ENCODE measurements around the gene MYOT. TPM values are rescaled to one million over a fixed set of nuclear protein-coding genes. Genes with fewer than 3 reads are reported as not detected.

MYOT gene
- 100 to 1,000 TPM; 120 to 384 (median 266) TPM for polyA plus RNA-seq (ENCODE audit: insufficient read length in 10 of 10)
- long read RNA-seq, donor 1, transcript MYOT-204 (2 exons, 655 nt), result major isoform, 80 of 241 reads
- long read RNA-seq, donor 1, transcript MYOT-201 (10 exons, 2,337 nt), result minor isoform, 42 of 241 reads
- long read RNA-seq, donor 1, partial matches to known transcripts, result 111 of 241 reads
- long read RNA-seq, donor 1, other reads (novel, unspliced or antisense), result 6 of 241 reads
- long read RNA-seq, donor 2, transcript MYOT-204 (2 exons, 655 nt), result major isoform, 79 of 198 reads
- long read RNA-seq, donor 2, transcript MYOT-201 (10 exons, 2,337 nt), result minor isoform, 49 of 198 reads
- long read RNA-seq, donor 2, partial matches to known transcripts, result 66 of 198 reads
- long read RNA-seq, donor 2, other reads (novel, unspliced or antisense), result 0 of 198 reads
- long read RNA-seq, donor 3, result 0 reads
- long read RNA-seq, donor 4, transcript MYOT-204 (2 exons, 655 nt), result major isoform, 53 of 163 reads
- long read RNA-seq, donor 4, transcript MYOT-201 (10 exons, 2,337 nt), result minor isoform, 32 of 163 reads
- long read RNA-seq, donor 4, partial matches to known transcripts, result 69 of 163 reads
- long read RNA-seq, donor 4, other reads (novel, unspliced or antisense), result 5 of 163 reads
- long read RNA-seq, donor 5, transcript MYOT-204 (2 exons, 655 nt), result major isoform, 26 of 149 reads
- long read RNA-seq, donor 5, transcript MYOT-201 (10 exons, 2,337 nt), result minor isoform, 21 of 149 reads
- long read RNA-seq, donor 5, partial matches to known transcripts, result 100 of 149 reads
- long read RNA-seq, donor 5, other reads (novel, unspliced or antisense), result 0 of 149 reads
- long read RNA-seq, donor 6, transcript MYOT-204 (2 exons, 655 nt), result major isoform, 72 of 240 reads
- long read RNA-seq, donor 6, transcript MYOT-201 (10 exons, 2,337 nt), result minor isoform, 50 of 240 reads
- long read RNA-seq, donor 6, partial matches to known transcripts, result 116 of 240 reads
- long read RNA-seq, donor 6, other reads (novel, unspliced or antisense), result 0 of 240 reads
- long read RNA-seq, donor 7, transcript MYOT-201 (10 exons, 2,337 nt), result minor isoform, 27 of 121 reads
- long read RNA-seq, donor 7, transcript MYOT-204 (2 exons, 655 nt), result major isoform, 29 of 121 reads
- long read RNA-seq, donor 7, partial matches to known transcripts, result 62 of 121 reads
- long read RNA-seq, donor 7, other reads (novel, unspliced or antisense), result 0 of 121 reads
- long read RNA-seq, donor 8, transcript MYOT-204 (2 exons, 655 nt), result major isoform, 37 of 55 reads
- long read RNA-seq, donor 8, transcript MYOT-201 (10 exons, 2,337 nt), result minor isoform, 7 of 55 reads
- long read RNA-seq, donor 8, partial matches to known transcripts, result 11 of 55 reads
- long read RNA-seq, donor 8, other reads (novel, unspliced or antisense), result 0 of 55 reads
- long read RNA-seq, donor 9, transcript MYOT-204 (2 exons, 655 nt), result major isoform, 6 of 20 reads
- long read RNA-seq, donor 9, partial matches to known transcripts, result 12 of 20 reads
- long read RNA-seq, donor 9, other reads (novel, unspliced or antisense), result 0 of 20 reads

- peak in 1 of 3 donors; percentile 54 for DNase-seq
These were observed at the start of gene MYOT for GRCh38 chr5:137867664-137868063. MYOT (plus strand) TSS chr5:137867860; CDS start chr5:137870652, 2,792 bp downstream.

- DNase-seq, result no peak
These were observed 47.9 kb upstream of the MYOT start for GRCh38 chr5:137819766-137820165.

GRCh38 chr5:137822158-137822764, 45.4 kb upstream of the MYOT start:
- DNase-seq, result peak in 1 of 3 donors; percentile 45

GRCh38 chr5:137822984-137823383, 44.7 kb upstream of the MYOT start:
- DNase-seq, result peak in 2 of 3 donors; percentile 54 to 67

GRCh38 chr5:137825165-137825564, 42.5 kb upstream of the MYOT start:
- no peak for DNase-seq

GRCh38 chr5:137826067-137826466, 41.6 kb upstream of the MYOT start:
- DNase-seq, result no peak

- peak in 2 of 3 donors; percentile 34 to 52 for DNase-seq
These were observed 39.5 kb upstream of the MYOT start for GRCh38 chr5:137828180-137828579.

GRCh38 chr5:137828664-137829063, 39.0 kb upstream of the MYOT start:
- DNase-seq, result no peak

- DNase-seq, result no peak
These were observed 36.6 kb upstream of the MYOT start for GRCh38 chr5:137831105-137831504.

GRCh38 chr5:137831526-137831925, 36.1 kb upstream of the MYOT start:
- DNase-seq, result peak in 1 of 3 donors; percentile 47

- no peak for DNase-seq
These were observed 35.2 kb upstream of the MYOT start for GRCh38 chr5:137832416-137832815.

GRCh38 chr5:137833463-137833862, 34.2 kb upstream of the MYOT start:
- DNase-seq, result peak in 1 of 3 donors; percentile 72

- DNase-seq, result no peak
These were observed 33.1 kb upstream of the MYOT start for GRCh38 chr5:137834498-137835049.

- DNase-seq, result peak in 2 of 3 donors; percentile 33 to 54
These were observed 31.4 kb upstream of the MYOT start for GRCh38 chr5:137836298-137836697.

GRCh38 chr5:137836997-137837396, 30.7 kb upstream of the MYOT start:
- peak in 1 of 3 donors; percentile 34 for DNase-seq

- DNase-seq, result no peak
These were observed 29.9 kb upstream of the MYOT start for GRCh38 chr5:137837491-137838394.

- no peak for DNase-seq
These were observed 28.7 kb upstream of the MYOT start for GRCh38 chr5:137838976-137839375.

GRCh38 chr5:137842296-137842695, 25.4 kb upstream of the MYOT start:
- no peak for DNase-seq

- DNase-seq, result no peak
These were observed 23.9 kb upstream of the MYOT start for GRCh38 chr5:137843676-137844299.
